ENCODE measurements around the gene TRMT6.

TRMT6 gene

DNA sequence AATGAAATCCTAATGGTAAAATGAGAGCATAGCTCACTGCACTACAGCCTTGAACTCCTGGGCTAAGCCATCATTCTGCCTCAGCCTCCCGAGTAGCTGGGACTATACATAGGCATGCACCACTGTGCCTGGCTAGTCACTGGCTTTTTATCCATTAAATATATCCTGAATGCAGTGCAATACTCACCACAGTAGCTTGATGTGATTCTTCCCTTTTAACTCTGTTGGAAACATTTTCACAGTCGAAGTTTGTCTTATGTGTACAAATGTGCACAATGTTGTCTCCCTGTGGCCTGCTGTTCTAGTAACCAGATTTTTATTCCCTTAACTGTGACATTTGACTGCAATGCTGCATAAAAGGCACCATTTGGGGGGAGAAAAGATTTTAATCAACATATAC lies 56.7 kb downstream of the TRMT6 start:
- FAIRE-seq, result no peak

- no peak for FAIRE-seq
Observed at GRCh38 chr20:5893052-5893451, 57.3 kb downstream of the TRMT6 start.

DNA sequence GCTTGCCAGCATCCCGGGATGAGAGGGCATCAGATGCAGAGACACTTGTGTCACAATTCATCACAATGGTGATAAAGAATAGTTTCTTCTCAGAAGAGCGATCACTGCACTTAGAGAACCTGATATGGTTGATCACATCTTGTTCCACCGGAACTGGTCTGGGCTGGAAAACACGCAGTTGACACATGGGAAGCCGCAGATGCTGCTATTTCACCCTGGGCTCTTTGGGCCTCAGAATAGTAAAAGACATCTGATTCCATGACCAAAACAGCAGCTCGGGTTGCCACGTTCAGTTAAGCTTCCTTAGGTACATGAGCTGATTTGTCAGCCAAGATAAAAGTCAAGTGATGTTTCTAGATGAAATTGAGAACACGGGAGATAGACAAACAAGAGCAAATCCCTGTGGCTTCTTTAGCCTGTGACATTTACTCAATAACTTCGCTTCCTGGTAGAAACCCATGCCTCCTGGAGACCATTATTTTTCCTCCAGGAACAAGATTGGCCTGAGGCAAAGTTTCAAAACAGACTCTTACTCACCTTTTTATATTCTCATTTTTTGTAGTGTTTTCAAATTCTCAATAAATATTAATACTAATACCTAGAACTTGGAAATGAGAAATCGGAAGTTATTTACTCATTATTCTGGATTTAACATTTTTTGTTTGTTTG lies 59.4 kb downstream of the TRMT6 start:
- FAIRE-seq, result no peak

DNA sequence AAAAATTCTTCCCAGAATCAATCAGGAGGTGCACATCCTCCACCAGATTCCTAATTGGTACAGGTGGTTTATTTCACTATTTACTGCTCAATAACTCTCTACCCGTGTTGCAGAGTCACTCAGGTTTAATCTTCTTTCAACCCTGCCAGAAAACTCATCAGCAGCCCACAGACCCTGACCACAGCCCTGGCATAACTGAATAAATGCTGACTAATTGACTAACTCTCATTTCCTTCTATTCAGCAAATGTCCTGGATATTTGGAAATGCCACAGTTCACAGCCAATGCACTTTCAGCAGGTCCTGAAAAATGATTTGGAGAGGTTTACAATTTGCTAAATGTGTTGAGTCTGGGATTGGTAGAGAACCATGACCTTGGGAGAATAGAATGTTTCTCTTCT lies 62.3 kb downstream of the TRMT6 start:
- FAIRE-seq, result no peak

GRCh38 chr20:5887386-5887785 lies 62.9 kb downstream of the TRMT6 start:
- FAIRE-seq, result no peak

Data from endometrium (tissue), 2 donors.